Stimulated activated CD4-positive, alpha-beta T cell treated with anti-CD3 and anti-CD28 coated beads, Interleukin-1b, Interleukin-23, amount 100 ng/mL, for 1 hour (primary cell): ENCODE results near the gene MRPL48.

Experiments used
- DNase-seq, 2 donors: peaks; one replicate each; pipeline ENCODE4 v3.0.0-alpha.2; 2020; ENCODE audit warnings: low read depth in 2 of 2

Gene MRPL48

GRCh38 chr11:73889019-73889418 is 101.3 kb downstream of the MRPL48 start:
- DNase-seq, result no peak

DNA sequence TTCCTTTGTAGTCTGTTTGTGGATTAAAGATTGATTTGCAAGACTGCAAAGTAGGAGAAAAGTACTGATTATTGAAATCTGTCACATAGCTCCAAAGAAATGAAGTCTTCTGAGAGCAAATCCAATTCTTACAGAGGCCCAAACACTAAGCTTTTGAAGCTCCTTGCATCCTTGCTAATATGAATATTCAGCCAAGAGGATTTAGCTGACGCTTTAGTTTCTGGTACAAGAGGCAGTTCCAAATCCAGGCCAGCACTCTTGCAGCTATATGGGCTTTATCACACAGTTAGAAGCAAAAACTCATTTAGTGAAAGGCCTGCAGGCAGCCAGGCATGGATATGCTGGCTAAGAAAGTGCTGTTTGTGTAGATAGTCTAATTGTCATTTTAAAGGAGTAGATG is 101.9 kb downstream of the MRPL48 start:
- no peak for DNase-seq

- no peak for DNase-seq
Measured at GRCh38 chr11:73893041-73893440, 105.4 kb downstream of the MRPL48 start.

GRCh38 chr11:73894725-73895335 is 107.2 kb downstream of the MRPL48 start:
- no peak for DNase-seq

GRCh38 chr11:73902303-73902702 is 114.6 kb downstream of the MRPL48 start:
- no peak for DNase-seq

DNA sequence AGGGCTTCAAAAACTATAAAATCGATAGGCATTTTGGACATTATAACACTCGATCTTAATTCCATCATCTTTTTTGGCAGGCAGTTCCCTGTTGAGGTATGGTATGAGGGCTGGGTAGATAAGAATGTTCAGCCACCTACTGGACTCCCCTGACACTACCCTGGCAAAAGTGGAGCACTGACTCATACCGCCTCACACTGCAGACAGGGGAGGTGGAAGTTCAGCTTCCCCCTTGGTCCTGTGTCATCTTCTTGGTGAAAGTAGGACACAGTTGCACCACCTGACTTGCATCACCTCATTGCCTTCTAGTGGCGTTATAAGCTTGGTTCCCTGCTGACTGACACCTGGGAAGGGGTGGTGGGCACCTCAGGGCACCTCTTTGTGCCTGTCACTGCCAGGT is 119.5 kb downstream of the MRPL48 start:
- DNase-seq, result no peak

DNA sequence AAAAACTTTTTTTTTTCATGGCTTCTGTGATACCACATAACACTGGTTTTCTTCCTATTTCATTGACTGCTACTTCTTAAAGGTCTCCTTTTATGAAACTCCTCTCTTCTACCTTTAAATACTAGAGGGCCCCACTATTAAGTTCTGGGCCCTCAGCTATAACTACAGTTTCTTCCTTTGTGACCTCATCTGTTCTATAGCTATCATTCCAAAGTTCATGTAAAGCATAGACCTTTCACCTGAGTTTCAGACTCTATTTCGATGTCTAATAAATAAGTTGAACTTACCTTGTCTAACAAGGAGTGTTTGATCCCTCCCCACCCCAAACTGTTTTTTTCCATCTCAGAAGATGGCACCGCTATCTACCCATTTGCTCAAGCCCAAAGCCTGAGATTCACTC is 124.4 kb downstream of the MRPL48 start:
- DNase-seq, result no peak

GRCh38 chr11:73913472-73913871 is 125.8 kb downstream of the MRPL48 start:
- DNase-seq, result no peak

- no peak for DNase-seq
Measured at GRCh38 chr11:73914284-73914683, 126.6 kb downstream of the MRPL48 start.
